Activated CD4-positive, alpha-beta memory T cell treated with anti-CD3 and anti-CD28 coated beads for 36 hours (primary cell): ENCODE results near the gene DNAJB6. TPM values are rescaled to one million over a fixed set of nuclear protein-coding genes. Genes with fewer than 3 reads are reported as not detected.
A peak's percentile ranks its signal among the peaks of the same experiment; 100 is the strongest.

Experiments
- CTCF ChIA-PET: fragments of 350-600 bp; sonication (Branson Sonifier 250); formaldehyde crosslinking; loops from one replicate; lab custom pipeline; 2021; ENCODE audit warnings: antibody characterized with exemption, inconsistent platforms; lab: Charles Lee
- POLR2A ChIA-PET: fragments of 350-600 bp; sonication (Branson Sonifier 250); formaldehyde crosslinking; loops from one replicate; lab custom pipeline; 2021; ENCODE audit warnings: antibody characterized with exemption; lab: Charles Lee
- DNase-seq: peaks from one replicate; pipeline ENCODE4 v3.0.0-alpha.2; 2020
- H3K27ac Mint-ChIP-seq: one replicate; pipeline ENCODE4 v1.8.0; 2021; ENCODE audit warnings: mixed read lengths
- H3K27me3 Mint-ChIP-seq: one replicate; pipeline ENCODE4 v1.8.0; 2021; ENCODE audit warnings: mixed read lengths
- H3K36me3 Mint-ChIP-seq: one replicate; pipeline ENCODE4 v1.8.0; 2021; ENCODE audit warnings: mixed read lengths
- H3K4me1 Mint-ChIP-seq: one replicate; pipeline ENCODE4 v1.8.0; 2021; ENCODE audit warnings: low read depth, mixed read lengths
- H3K4me3 Mint-ChIP-seq: one replicate; pipeline ENCODE4 v1.8.0; 2021; ENCODE audit warnings: mild to moderate bottlenecking, mixed read lengths
- H3K9me3 Mint-ChIP-seq: one replicate; pipeline ENCODE4 v1.8.0; 2021; ENCODE audit warnings: mixed read lengths
- intact Hi-C: fragments of 100-400 bp; cut with micrococcal nuclease; formaldehyde crosslinking; loops from one replicate; pipeline ENCODE4 v1.15.1; 2023
- total RNA-seq, 2 experiments: library from RNA; stranded (reverse); gene quantifications; one replicate each; pipeline ENCODE4 v1.2.3, GENCODE V29; 2021

The DNAJB6 gene
- total RNA-seq, 2 experiments from 2014 or later, result 90.7 to 97.2 TPM

DNA sequence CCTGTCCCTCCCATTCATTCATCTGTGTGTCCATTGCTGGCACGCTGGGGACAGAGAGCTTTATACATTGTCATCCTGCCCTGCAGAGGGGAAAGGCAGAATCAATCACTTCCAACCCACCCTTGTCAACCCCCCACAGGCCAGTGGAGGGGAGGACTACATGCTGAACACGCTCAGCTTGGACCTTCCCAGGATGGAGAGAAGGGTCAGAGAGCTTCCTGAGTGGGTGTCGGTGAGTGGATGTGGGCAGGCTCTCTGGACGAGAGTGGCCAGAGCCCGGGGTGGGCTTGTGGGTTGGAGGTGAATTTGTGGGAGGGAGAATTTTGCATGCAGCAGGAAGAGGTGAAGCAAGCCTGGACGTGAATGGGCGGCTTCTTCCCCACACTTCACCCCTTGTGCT, 93.9 kb downstream of the DNAJB6 start:
- H3K27ac Mint-ChIP-seq, result no peak overlapping the region
- no peaks in the 10 kb centered on the region for H3K27me3 Mint-ChIP-seq
- no peak for DNase-seq

GRCh38 chr7:157431173-157431950, 94.6 kb downstream of the DNAJB6 start:
- DNase-seq, result peak; percentile 9
- Mint-ChIP-seq H3K4me3 (no peak overlapping the region), H3K36me3 (no peaks in the 10 kb centered on the region), H3K27me3 (no peaks in the 10 kb centered on the region), H3K4me1 (peaks cover 14% of the 10 kb centered on the region), H3K27ac (no peak overlapping the region), H3K9me3 (no peaks in the 10 kb centered on the region)
- intact Hi-C loops, result loop anchor here (10.0 kb wide), 1 partner anchor 183 kb away; no protein-coding TSS in a partner anchor
- ChIA-PET POLR2A (no interaction called here), CTCF (interaction anchor here (1.2 to 2.3 kb wide), 4 partner anchors 43 to 231 kb away, joined by 3 to 8 read pairs (median 4); no protein-coding TSS in a partner anchor)

More for the DNA sequence above, 93.9 kb downstream of the DNAJB6 start:
- CTCF ChIA-PET, result interaction anchor here (1.2 to 2.3 kb wide), 3 partner anchors 44 to 232 kb away, joined by 3 to 8 read pairs (median 4); no protein-coding TSS in a partner anchor
- Mint-ChIP-seq H3K4me3 (no peak overlapping the region), H3K4me1 (peaks cover 14% of the 10 kb centered on the region), H3K36me3 (no peaks in the 10 kb centered on the region), H3K9me3 (no peaks in the 10 kb centered on the region)
- intact Hi-C loops, result loop anchor here (10.0 kb wide), 1 partner anchor 184 kb away; no protein-coding TSS in a partner anchor
- POLR2A ChIA-PET, result no interaction called here

- Mint-ChIP-seq H3K27me3 (no peaks in the 10 kb centered on the region), H3K9me3 (no peaks in the 10 kb centered on the region), H3K27ac (no peak overlapping the region), H3K4me3 (no peak overlapping the region), H3K36me3 (no peaks in the 10 kb centered on the region), H3K4me1 (peaks cover 14% of the 10 kb centered on the region)
- DNase-seq, result peak; percentile 9
- intact Hi-C loops, result loop anchor here (2.0 to 10.0 kb wide), 2 partner anchors 183 to 443 kb away; no protein-coding TSS in a partner anchor
- ChIA-PET CTCF (interaction anchor here (0.7 to 2.3 kb wide), 13 partner anchors 11 to 443 kb away, joined by 3 to 9 read pairs (median 3); no protein-coding TSS in a partner anchor), POLR2A (no interaction called here)
These were observed 95.2 kb downstream of the DNAJB6 start for GRCh38 chr7:157431951-157432540.

- intact Hi-C loops, result loop anchor here (2.0 to 10.0 kb wide), 2 partner anchors 182 to 442 kb away; no protein-coding TSS in a partner anchor
- Mint-ChIP-seq H3K27me3 (no peaks in the 10 kb centered on the region), H3K36me3 (no peaks in the 10 kb centered on the region), H3K4me3 (peak overlapping the region; percentile 48), H3K4me1 (peaks cover 14% of the 10 kb centered on the region), H3K27ac (no peak overlapping the region), H3K9me3 (no peaks in the 10 kb centered on the region)
- peak; percentile 37 for DNase-seq
- CTCF ChIA-PET, result interaction anchor here (0.7 to 2.3 kb wide), 11 partner anchors 10 to 443 kb away, joined by 3 to 9 read pairs (median 3); no protein-coding TSS in a partner anchor
- POLR2A ChIA-PET, result no interaction called here
These were observed 95.7 kb downstream of the DNAJB6 start for GRCh38 chr7:157432541-157432956.

DNA sequence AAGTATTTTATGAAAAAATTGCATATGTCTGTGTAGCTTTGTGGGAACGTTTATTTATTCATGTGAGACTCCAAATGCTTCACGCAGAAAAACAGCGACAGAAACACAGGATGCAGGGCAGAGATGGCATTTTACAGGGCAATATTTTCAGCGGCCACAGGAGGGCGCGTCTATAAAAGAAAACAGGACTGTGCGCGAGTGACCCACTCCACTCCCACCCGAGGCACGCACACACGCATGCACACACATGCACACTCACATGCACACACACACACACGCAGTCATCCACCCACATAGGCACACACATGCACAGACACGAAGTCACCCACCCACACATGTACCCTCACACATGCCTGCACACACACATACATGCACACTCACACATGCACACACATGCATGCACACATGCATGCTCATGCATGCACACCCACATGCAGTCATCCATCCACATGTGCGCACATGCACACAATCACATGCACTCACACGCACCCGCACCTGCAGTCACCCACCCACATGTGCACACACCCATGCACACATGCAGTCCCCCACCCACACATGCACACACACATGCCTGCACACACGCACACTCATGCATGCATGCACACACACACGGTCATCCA, 96.3 kb downstream of the DNAJB6 start:
- intact Hi-C loops, result loop anchor here (2.0 to 10.0 kb wide), 2 partner anchors 182 to 442 kb away; no protein-coding TSS in a partner anchor
- POLR2A ChIA-PET, result no interaction called here
- H3K9me3 Mint-ChIP-seq, result no peaks in the 10 kb centered on the region
- no peaks in the 10 kb centered on the region for H3K27me3 Mint-ChIP-seq
- H3K36me3 Mint-ChIP-seq, result no peaks in the 10 kb centered on the region
- peaks cover 14% of the 10 kb centered on the region for H3K4me1 Mint-ChIP-seq
- DNase-seq, result peak; percentile 74
- no peak overlapping the region for H3K27ac Mint-ChIP-seq
- CTCF ChIA-PET, result interaction anchor here (0.7 to 2.3 kb wide), 11 partner anchors 10 to 442 kb away, joined by 3 to 9 read pairs (median 3); no protein-coding TSS in a partner anchor
- H3K4me3 Mint-ChIP-seq, result peak overlapping the region; percentile 48

DNA sequence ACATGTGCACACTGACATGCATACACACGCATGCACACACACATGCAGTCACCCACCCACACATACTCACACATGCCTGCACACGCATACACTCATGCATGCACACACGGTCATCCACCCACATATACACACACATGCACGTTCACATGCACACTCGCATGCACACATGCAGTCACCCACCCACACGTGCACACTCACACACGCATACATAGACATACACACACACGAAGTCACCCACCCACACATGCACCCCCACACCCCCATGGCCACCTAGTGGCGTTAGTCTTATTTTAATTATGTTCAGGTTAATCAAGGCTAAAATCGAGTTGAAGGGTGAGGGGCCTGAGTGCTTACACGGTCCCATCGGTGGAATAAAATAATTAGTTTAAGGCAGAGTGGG, 96.8 kb downstream of the DNAJB6 start:
- no peaks in the 10 kb centered on the region for H3K9me3 Mint-ChIP-seq

GRCh38 chr7:157434231-157434630, 97.4 kb downstream of the DNAJB6 start:
- H3K4me3 Mint-ChIP-seq, result no peak overlapping the region
- no peak overlapping the region for H3K27ac Mint-ChIP-seq
- H3K36me3 Mint-ChIP-seq, result no peaks in the 10 kb centered on the region
- H3K27me3 Mint-ChIP-seq, result no peaks in the 10 kb centered on the region
- intact Hi-C loops, result loop anchor here (10.0 kb wide), 1 partner anchor 181 kb away; no protein-coding TSS in a partner anchor
- CTCF ChIA-PET, result no interaction called here
- H3K4me1 Mint-ChIP-seq, result peaks cover 14% of the 10 kb centered on the region
- DNase-seq, result no peak
- no peaks in the 10 kb centered on the region for H3K9me3 Mint-ChIP-seq
- POLR2A ChIA-PET, result interaction anchor here (0.5 kb wide), 1 partner anchor 159 kb away, joined by 3 read pairs; no protein-coding TSS in a partner anchor

More for the DNA sequence above, 96.8 kb downstream of the DNAJB6 start:
- Mint-ChIP-seq H3K36me3 (no peaks in the 10 kb centered on the region), H3K4me3 (peak overlapping the region; percentile 48), H3K27me3 (no peaks in the 10 kb centered on the region), H3K4me1 (peaks cover 14% of the 10 kb centered on the region), H3K27ac (no peak overlapping the region)
- POLR2A ChIA-PET, result no interaction called here
- DNase-seq, result no peak
- intact Hi-C loops, result loop anchor here (2.0 to 10.0 kb wide), 2 partner anchors 181 to 441 kb away; no protein-coding TSS in a partner anchor
- CTCF ChIA-PET, result no interaction called here

- peaks cover 14% of the 10 kb centered on the region for H3K4me1 Mint-ChIP-seq
These were observed 97.9 kb downstream of the DNAJB6 start for GRCh38 chr7:157434701-157435100.

DNA sequence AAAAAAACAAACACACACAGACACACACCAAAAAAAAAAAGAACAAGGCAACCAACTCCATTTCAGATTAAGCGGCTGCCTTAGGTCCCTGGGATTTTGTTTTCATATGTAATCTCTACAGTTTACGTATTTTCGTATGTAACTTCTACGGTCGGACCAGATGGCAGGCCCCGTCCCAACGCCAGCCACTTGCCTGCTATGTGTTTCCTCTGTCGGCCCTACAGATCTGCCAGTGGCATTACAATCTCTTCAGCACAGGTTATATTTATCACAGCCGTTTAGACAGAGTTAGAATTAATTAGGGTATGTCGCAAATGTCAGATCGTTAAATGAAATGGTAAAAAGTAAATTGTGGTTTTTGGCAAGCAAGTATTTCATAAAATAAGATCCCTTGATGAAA, 99.3 kb downstream of the DNAJB6 start:
- Mint-ChIP-seq H3K27ac (no peak overlapping the region), H3K27me3 (no peaks in the 10 kb centered on the region), H3K4me3 (no peak overlapping the region), H3K4me1 (peaks cover 14% of the 10 kb centered on the region), H3K9me3 (no peaks in the 10 kb centered on the region), H3K36me3 (no peaks in the 10 kb centered on the region)
- intact Hi-C loops, result loop anchor here (10.0 kb wide), 1 partner anchor 179 kb away; no protein-coding TSS in a partner anchor
- DNase-seq, result no peak
- ChIA-PET POLR2A (no interaction called here), CTCF (no interaction called here)

More at GRCh38 chr7:157434701-157435100, 97.9 kb downstream of the DNAJB6 start:
- H3K27ac Mint-ChIP-seq, result no peak overlapping the region
- H3K4me3 Mint-ChIP-seq, result no peak overlapping the region
- intact Hi-C loops, result loop anchor here (10.0 kb wide), 1 partner anchor 180 kb away; no protein-coding TSS in a partner anchor
- POLR2A ChIA-PET, result interaction anchor here (0.5 kb wide), 1 partner anchor 159 kb away, joined by 3 read pairs; no protein-coding TSS in a partner anchor
- H3K27me3 Mint-ChIP-seq, result no peaks in the 10 kb centered on the region
- no peaks in the 10 kb centered on the region for H3K36me3 Mint-ChIP-seq
- H3K9me3 Mint-ChIP-seq, result no peaks in the 10 kb centered on the region
- DNase-seq, result no peak
- CTCF ChIA-PET, result interaction anchor here (0.7 kb wide), 1 partner anchor 305 kb away, joined by 3 read pairs; no protein-coding TSS in a partner anchor

DNA sequence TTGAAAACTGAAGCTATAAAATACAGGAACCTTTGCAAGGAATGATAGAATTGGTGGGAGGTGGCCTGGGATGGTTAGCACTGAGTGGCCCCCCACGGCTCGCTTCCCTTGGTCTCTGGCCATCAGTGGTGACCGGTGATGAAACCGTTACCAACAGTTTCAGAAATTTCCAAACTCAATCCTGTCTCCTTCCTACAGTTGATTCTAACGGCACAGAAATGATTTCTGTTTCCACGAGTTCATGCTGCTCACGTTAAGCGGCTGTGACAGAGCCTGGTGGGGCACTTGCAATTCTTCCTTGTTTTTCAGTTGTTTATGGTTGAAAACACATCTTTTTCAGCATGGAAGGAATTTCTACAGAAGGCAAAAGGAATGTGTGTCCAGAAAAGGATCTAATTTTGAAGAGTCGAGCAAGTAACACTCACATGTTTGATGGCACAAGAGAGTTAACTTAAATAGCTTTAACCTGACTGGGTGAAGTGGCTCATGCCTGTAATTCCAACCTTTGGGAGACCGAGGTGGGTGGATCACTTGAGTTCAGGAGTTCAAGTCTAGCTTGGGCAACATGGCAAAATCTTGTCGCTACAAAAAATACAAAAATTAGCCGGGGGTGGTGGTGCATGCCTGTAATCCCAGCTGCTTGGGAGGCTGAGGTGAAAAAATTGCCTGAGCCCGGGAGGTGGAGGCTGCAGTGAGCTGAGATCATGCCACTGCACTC, 100.1 kb downstream of the DNAJB6 start:
- POLR2A ChIA-PET, result no interaction called here
- intact Hi-C loops, result loop anchor here (10.0 kb wide), 1 partner anchor 178 kb away; no protein-coding TSS in a partner anchor
- CTCF ChIA-PET, result no interaction called here
- no peaks in the 10 kb centered on the region for H3K27me3 Mint-ChIP-seq
- H3K27ac Mint-ChIP-seq, result no peak overlapping the region
- no peaks in the 10 kb centered on the region for H3K9me3 Mint-ChIP-seq
- H3K36me3 Mint-ChIP-seq, result no peaks in the 10 kb centered on the region
- no peak for DNase-seq
- no peak overlapping the region for H3K4me3 Mint-ChIP-seq
- H3K4me1 Mint-ChIP-seq, result peaks cover 14% of the 10 kb centered on the region
